Measurements from ENCODE around the gene IRX5.

IRX5 gene

DNA sequence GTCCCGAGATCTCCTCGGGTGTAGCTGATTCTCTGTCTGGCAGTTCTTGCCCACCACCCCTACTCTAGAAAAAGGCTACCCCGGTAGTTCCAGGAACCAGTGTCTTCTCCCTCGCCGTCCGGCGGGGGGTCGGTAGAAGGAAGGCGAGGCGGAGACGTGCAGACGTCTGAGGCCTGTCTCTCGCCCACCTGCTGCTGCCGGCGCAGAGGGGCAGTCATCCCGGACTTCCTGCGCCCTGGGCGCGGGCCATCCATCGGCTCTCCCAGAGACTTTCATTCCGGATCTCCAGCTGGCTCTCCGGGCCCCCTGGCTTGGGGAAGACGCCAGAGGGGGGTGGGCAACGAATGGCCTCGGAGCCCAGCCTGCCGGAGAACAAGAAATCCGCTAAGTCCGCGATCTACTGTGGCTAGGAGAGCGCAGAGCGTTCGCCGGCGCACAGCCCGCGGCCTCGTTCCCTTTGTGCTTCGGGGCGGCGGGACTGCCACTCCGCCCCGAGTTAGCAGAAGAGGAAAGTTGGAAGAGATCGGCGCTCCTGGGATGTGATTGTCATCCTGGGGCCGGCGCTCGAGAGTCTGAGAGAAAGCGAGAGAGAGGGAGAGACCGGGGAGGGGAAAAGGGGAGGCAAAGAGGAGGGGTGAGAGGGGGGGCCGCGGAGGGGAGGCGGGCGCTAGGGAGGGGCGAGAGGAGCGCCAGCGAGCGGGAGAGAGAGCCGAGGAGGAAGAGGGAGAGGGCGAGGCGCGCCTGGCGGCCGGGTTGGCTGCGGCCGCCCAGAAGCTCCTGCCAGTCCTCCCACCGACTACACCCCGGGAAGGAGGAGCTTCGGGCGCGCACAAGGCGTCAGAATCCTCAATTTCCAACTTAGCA is at the start of gene IRX5:
IRX5 (plus strand) TSS at position 861 of the 864 bp plus-strand sequence. CDS start 334 bp downstream, outside the sequence.
- DNase-seq, result peak; percentile 87

DNA sequence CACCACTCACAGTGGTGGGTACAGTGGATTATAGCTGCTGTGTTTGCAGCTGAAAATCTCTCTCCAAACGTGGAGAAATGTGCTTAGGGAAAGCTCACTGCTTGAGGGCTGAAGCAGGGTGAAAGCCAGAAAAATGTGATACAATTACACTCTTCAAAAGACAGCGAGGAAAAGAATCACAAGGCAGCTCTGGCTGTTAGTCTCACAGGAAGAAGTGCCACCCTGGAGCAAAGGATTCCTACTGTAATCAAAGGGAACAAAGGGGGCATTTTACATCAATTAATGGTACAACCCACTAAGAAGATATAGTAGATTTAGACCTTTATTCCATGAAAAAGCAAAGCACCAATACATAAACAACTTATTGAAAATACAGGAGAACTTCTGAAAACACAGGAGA is 48.1 kb upstream of the IRX5 start:
- DNase-seq, result no peak

GRCh38 chr16:54883358-54883757 is 47.3 kb upstream of the IRX5 start:
- DNase-seq, result no peak

DNA sequence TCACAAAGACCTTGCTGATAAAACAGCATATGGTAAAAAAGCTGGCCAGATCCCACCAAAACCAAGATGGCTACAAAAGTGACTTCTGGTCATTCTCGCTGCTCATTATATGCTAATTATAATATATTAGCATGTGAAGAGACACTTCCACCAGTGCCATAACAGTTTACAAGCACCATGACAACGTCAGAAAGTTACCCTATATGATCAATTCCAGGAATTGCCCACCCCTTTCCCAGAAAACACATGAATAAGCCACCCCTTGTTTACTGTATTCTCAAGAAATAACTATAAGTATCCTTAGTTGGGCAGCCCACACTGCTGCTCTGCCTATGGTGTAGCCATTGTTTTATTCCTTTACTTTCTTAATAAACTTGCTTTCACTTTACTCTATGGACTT is 44.6 kb upstream of the IRX5 start:
- no peak for DNase-seq

DNA sequence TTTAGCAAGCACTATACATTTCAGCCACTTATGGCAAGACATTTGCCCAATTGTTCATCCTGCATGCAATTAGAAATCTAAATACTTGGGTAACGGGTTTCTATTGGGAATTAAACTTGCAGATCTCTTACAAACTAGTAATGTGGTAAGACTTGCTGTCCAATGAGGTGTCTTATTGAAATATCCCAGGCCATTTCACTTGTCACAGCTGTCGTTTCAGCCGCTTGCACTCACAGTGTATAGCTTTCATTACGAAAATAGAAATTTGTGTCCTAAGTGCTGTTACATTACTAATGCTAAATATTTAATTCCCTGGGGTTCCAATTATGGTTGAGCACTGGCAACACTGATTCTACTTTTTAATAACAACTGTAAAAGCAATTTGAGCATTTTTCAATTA is 40.3 kb upstream of the IRX5 start:
- DNase-seq, result no peak

- DNase-seq, result no peak
Observed at GRCh38 chr16:54891346-54891745, 39.3 kb upstream of the IRX5 start.

GRCh38 chr16:54892981-54893380 is 37.7 kb upstream of the IRX5 start:
- no peak for DNase-seq

DNA sequence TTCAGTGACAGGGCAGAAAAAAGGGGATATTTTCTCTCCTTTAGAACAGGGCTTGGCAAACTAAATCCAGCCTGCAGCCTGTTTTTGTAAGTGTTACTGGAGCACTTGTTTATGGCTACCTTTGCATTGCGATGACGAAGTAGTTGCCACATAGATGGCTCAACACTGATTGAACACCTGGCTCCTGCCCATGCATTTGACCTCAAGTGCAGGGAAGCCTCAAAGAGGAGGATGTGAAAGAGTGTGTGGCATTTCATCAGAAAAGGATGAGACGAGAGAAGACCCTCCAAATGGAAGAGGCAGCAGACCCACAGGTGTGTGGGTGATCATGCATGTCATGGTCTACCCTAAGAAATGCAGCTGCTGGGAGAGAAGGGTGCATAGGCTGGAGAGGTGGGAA is 32.7 kb upstream of the IRX5 start:
- no peak for DNase-seq

DNA sequence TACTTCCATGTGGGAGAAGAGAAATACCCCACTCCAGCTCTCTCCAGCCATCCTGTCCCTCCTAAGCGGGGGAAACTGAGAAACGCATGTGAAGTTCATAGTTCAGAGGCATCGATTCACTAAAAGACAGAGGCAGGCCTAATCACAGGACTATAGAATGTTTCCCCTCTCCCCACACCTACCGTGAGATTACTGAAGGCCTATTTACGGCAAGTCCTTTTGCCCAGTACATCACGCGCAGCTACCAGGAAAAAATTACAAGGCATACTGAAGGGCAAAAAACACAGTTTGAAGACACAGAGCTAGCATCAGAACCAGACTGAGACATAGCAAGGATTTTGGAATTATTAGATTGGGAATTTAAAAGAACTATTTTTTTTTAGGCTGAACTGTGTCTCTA is 29.1 kb upstream of the IRX5 start:
- no peak for DNase-seq

GRCh38 chr16:54903047-54903446 is 27.6 kb upstream of the IRX5 start:
- no peak for DNase-seq

DNA sequence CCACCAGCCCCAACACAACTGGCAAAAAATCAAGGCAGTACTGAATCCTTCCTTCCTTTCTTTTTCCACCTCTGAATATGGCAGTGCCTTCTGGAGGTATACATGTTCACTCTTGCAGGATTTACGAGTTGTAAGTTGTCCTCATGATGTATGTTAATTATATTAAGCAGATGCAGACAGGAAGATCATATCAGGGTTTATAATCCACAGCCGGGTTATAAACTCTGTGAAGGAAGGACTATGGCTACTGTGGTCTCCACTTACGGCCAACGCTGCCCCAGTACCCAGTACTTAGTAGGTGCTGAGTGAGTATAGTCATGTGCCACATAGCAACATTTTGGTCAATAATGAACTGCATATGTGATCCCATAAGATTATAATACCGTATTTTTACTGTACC is 19.6 kb upstream of the IRX5 start:
- DNase-seq, result no peak

GRCh38 chr16:54912720-54913119 is 17.9 kb upstream of the IRX5 start:
- DNase-seq, result no peak

GRCh38 chr16:54921206-54921824 is 9.3 kb upstream of the IRX5 start:
- no peak for DNase-seq

DNA sequence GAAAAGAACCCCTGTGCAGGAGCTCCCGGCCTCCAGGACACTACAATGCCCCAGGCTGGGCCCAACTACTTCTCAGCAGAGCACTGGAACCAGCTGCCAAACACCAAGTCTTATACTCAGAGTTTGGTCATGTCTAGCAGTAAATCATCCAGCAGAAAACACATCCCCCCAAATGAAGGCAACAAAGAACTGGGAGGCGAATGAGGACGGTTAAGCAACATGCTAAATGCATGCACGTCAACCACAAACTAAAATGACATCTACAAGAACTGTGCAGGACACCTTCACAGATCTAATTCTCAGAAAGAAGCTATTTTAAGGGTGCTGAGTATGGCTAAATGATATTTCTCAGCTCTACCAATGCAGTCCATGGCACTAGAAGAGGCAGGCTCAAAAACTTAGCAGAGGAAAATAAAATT is 7.6 kb upstream of the IRX5 start:
- no peak for DNase-seq

DNA sequence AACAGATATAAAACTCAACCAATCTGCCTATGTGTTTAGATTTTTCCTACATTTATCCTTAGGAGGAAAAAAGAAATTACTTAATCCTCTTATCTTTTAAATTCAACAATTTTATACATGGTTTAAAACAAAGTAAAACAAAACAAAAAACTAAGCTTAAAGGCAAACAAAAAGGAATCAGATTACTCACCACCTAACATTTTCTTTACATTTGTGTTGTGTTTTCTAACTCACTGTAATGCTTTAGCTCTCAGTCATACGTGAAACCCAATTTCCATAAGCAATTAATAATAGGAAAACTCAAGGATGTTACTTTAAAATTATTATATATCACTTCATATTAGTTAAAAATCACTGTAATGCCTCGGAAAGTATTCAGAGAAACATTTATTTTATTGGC is 6.7 kb upstream of the IRX5 start:
- DNase-seq, result no peak

GRCh38 chr16:54926166-54926838 is 4.4 kb upstream of the IRX5 start:
- DNase-seq, result no peak

GRCh38 chr16:54927125-54928015 is 3.3 kb upstream of the IRX5 start:
- DNase-seq, result no peak

GRCh38 chr16:54928016-54928356 is 2.7 kb upstream of the IRX5 start:
- DNase-seq, result no peak

DNA sequence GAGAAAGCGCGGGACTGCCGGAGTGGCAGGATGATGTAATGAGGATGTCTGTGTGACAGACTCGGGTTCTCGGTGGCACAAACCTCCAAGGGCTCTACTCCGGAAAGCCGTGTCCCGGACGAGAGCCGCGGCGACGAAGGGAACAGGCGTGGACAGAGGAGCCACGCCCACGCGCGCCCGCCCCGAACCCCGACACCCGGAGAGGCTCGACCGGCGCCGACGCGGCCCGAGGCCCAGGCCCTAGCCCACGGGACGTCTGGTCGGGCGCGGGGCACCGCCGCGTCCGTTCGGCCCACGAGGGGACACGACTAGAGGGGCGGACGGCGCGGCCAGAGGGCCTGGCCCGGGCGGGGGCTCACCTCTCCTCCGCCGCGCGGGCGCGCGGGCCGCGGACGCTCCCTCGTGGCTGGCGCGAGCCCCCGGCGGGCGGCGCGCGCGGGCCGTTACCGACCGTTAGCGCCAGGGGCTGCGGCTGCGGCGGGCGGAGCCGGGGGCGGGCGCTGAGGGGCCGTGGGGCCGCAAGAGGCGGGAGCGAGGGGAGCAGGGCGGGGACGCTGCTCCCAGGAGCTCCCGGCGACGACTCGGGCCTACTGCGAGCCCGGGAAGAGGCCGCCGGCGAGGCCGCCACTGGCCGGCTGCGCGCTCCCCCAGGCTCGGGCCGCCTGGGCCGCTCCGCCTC is 2.1 kb upstream of the IRX5 start:
- peak; percentile 76 for DNase-seq

DNA sequence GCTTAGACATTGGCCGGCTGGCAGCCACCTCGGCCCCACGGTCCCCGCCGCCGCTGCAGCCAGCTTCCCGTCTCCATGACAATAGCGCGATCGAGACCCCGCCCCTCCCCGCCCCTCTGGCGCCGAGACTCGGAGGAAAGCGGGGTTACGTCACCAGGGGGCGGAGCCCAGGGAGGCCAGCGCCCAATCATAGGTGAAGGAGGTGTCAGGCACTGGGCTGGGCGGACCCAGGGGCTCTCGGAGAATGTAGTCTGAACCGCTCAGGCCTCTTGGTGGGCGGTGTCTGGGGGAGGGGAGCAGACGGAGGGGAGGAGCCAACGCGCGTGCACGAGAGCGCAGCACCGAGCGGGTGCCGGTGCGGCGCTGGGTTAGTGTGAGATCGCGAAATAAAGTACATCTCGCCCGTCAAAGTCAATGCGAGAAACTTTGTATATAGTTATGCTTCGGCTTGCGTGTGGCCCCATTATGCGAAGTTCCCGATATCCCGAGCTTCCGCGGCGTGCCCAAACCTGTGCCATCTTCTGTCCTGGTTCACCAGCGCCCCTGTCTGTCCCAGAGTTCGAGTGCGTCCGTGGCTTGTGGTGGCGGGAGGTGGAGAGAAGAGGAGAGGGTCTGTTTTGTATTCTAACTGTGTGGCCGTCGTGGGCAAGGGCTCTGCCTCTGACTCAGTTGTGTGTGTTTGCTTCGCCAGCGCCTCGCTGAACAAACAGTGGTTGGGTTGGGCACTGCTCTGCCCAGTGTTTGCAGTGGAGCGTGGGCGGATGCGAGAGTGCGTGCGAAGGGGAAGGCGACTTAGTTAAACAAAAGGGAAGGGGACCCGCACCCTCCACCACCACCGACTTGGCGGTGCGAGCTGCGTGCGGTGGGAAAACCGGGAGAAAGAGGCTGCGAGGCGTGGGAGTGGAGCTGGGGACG is 1.3 kb upstream of the IRX5 start:
- peak; percentile 92 for DNase-seq

DNA sequence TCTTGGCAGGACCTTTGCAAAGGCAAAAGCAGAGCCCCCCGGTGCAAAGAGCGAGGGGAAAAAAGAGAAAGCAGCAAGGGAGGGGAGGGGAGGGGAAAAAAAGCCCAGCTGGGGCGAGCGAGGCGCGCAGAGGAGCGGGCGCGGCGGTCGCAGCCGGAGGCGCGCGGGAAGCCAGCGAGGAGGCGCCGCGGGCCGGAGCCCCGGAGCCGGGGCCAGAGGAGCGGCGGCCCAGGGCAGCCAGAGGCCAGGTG is 129 bp downstream of the IRX5 start:
- DNase-seq, result no peak

Data from GDM1 (cell line).